ENCODE data around the gene FOXO6.

- no peak for TF ChIP-seq CTCF (conservative IDR thresholded peaks at IDR 0.05; ENCODE audit: low read depth in 2 of 2)
- TF ChIP-seq EZH2 (IDR thresholded peaks at IDR 0.05; ENCODE audit: low read depth, unreplicated experiment): peak; percentile 57
- TF ChIP-seq JUNB (IDR thresholded peaks at IDR 0.05; ENCODE audit: unreplicated experiment): no peak
- TF ChIP-seq CREB1 (CRISPR knock-in tag; IDR thresholded peaks at IDR 0.05; ENCODE audit: low read depth): no peak
- 0 out of 2 replicates have a peak, but pooled peaks have one; percentile 24 for TF ChIP-seq POLR2AphosphoS5 (IDR thresholded peaks at IDR 0.05; ENCODE audit: low read depth)
- TF ChIP-seq ZNF114 (CRISPR knock-in tag; IDR thresholded peaks at IDR 0.05): no peak
Observed at GRCh38 chr1:41380979-41381691, 19.9 kb downstream of the FOXO6 start.
